ENCODE measurements around the gene INTS11. TPM values are rescaled to one million over a fixed set of nuclear protein-coding genes. Genes with fewer than 3 reads are reported as not detected.

INTS11 gene
- total and polyA plus RNA-seq, 10 donors = 89.2 to 203 (median 102) TPM

GRCh38 chr1:1367315-1367714 is 42.9 kb upstream of the INTS11 start:
- Histone ChIP-seq H3K27ac (no peak overlapping the region), H3K9me3 (peaks cover 0 to 6% (median 0%) of the 10 kb centered on the region in 8 donors), H3K4me3 (no peak overlapping the region), H3K27me3 (replicated peaks in 1 of 7) (no peaks in the 10 kb centered on the region), H3K36me3 (peaks cover 0 to under 1% (median 0%) of the 10 kb centered on the region in 6 donors), H3K4me1 (peaks cover 9 to 18% (median 14%) of the 10 kb centered on the region in 6 donors)
- WGBS, 5 donors = 93 to 99% (median 96%) methylated on average over 5 of the region's 5 CpGs
- TF ChIP-seq POLR2AphosphoS5 (IDR thresholded peaks at IDR 0.05) (no peak), POLR2A (IDR thresholded peaks at IDR 0.05) (no peak), CTCF (IDR thresholded peaks at IDR 0.05 in 8 of 11, conservative IDR thresholded peaks at IDR 0.05 in 3 of 11) (no peak)
- no peak for DNase-seq
- intact Hi-C loops (cut with DNase I; ENCODE audit: low total_unique reads) = no loop called here

- no peak for TF ChIP-seq POLR2AphosphoS5 (IDR thresholded peaks at IDR 0.05)
- no peak for TF ChIP-seq CTCF (IDR thresholded peaks at IDR 0.05 in 8 of 11, conservative IDR thresholded peaks at IDR 0.05 in 3 of 11)
- TF ChIP-seq POLR2A (IDR thresholded peaks at IDR 0.05) = no peak
- 84 to 99% (median 95%) methylated on average over 3 of the region's 3 CpGs for WGBS, 5 donors
- H3K4me1 ChIP-seq = peaks cover 4 to 17% (median 8%) of the 10 kb centered on the region in 6 donors
- no peak overlapping the region for H3K4me3 ChIP-seq
- intact Hi-C loops (cut with DNase I; ENCODE audit: low total_unique reads) = no loop called here
- H3K27me3 ChIP-seq (replicated peaks in 1 of 7) = peaks cover 0 to 5% (median 0%) of the 10 kb centered on the region in 7 donors
- H3K9me3 ChIP-seq = peaks cover 0 to 6% (median 0%) of the 10 kb centered on the region in 8 donors
- no peak overlapping the region for H3K27ac ChIP-seq
- no peaks in the 10 kb centered on the region for H3K36me3 ChIP-seq
- DNase-seq = no peak
Observed at GRCh38 chr1:1366699-1367066, 42.2 kb upstream of the INTS11 start.

- 73 to 86% (median 83%) methylated on average over 10 of the region's 10 CpGs for WGBS, 5 donors
- no peak for DNase-seq
Observed at GRCh38 chr1:1365875-1366698, 41.6 kb upstream of the INTS11 start.

More at GRCh38 chr1:1365875-1366698, 41.6 kb upstream of the INTS11 start:
- TF ChIP-seq CTCF (IDR thresholded peaks at IDR 0.05 in 8 of 11, conservative IDR thresholded peaks at IDR 0.05 in 3 of 11) (no peak), POLR2AphosphoS5 (IDR thresholded peaks at IDR 0.05) (no peak), POLR2A (IDR thresholded peaks at IDR 0.05) (no peak)
- no peak overlapping the region for H3K27ac ChIP-seq
- no peaks in the 10 kb centered on the region for H3K36me3 ChIP-seq
- H3K4me1 ChIP-seq = peaks cover 0 to 17% (median 5%) of the 10 kb centered on the region in 6 donors
- intact Hi-C loops (cut with DNase I; ENCODE audit: low total_unique reads) = no loop called here
- H3K4me3 ChIP-seq = no peak overlapping the region
- H3K27me3 ChIP-seq (replicated peaks in 1 of 7) = peaks cover 0 to 11% (median 0%) of the 10 kb centered on the region in 7 donors
- H3K9me3 ChIP-seq = peaks cover 0 to 6% (median 0%) of the 10 kb centered on the region in 8 donors
